PC-9 (cell line): Measurements from ENCODE around the gene RAB3B. TPM values are rescaled to one million over a fixed set of nuclear protein-coding genes. Genes with fewer than 3 reads are reported as not detected.
"Not testable (repeated sequence)": the region's sequence is repeated elsewhere in the genome, so short reads cannot be mapped to it uniquely, and the experiment has no call there.

Source experiments
- BruUV-seq: library from RNA; stranded (reverse); fragments of 400-500 nt; replicated peaks from 2 replicates; lab custom pipeline; 2021; lab: Mats Ljungman, UMichigan
- CTCF ChIA-PET: fragments of 300-600 bp; sonication (Branson Sonifier 250); formaldehyde crosslinking; loops from one replicate; lab custom pipeline; 2022; ENCODE audit warnings: antibody characterized with exemption; lab: Charles Lee
- POLR2A ChIA-PET: fragments of 300-600 bp; sonication (Branson Sonifier 250); formaldehyde crosslinking; loops from one replicate; lab custom pipeline; 2022; ENCODE audit warnings: antibody characterized with exemption; ENCODE audit not compliant: unreplicated experiment; lab: Charles Lee
- DNase-seq, 2 experiments: peaks; one replicate each; pipeline versions ENCODE4 v3.0.0 to v3.0.0-alpha.2; 2015 to 2022; ENCODE audit warnings: mixed read lengths in 1 of 2
- H2AFZ ChIP-seq: fragments of 200-600 bp; sonication (generic); 2 replicates; pipeline ENCODE4 v1.8.1; 2017; ENCODE audit warnings: antibody characterized with exemption
- H3F3A ChIP-seq: fragments of 200-600 bp; sonication (generic); 2 replicates; pipeline ENCODE4 v1.8.1; 2017; ENCODE audit warnings: antibody characterized with exemption, mild to moderate bottlenecking, low read depth; ENCODE audit not compliant: insufficient read depth
- H3K27ac ChIP-seq: fragments of 200-600 bp; sonication (generic); 2 replicates; pipeline ENCODE4 v1.6.1; 2016; ENCODE audit warnings: mixed run types
- H3K27me3 ChIP-seq: fragments of 200-600 bp; sonication (generic); 2 replicates; pipeline ENCODE4 v1.6.1; 2016; ENCODE audit warnings: low read depth, mixed run types; ENCODE audit not compliant: insufficient read depth
- H3K36me3 ChIP-seq: fragments of 200-600 bp; sonication (generic); 2 replicates; pipeline ENCODE4 v1.6.1; 2016; ENCODE audit warnings: low read depth, mixed run types
- H3K4me1 ChIP-seq: fragments of 200-600 bp; sonication (generic); replicated peaks from 2 replicates; pipeline ENCODE4 v1.6.1; 2016; ENCODE audit warnings: mixed run types; ENCODE audit not compliant: insufficient read depth
- H3K4me2 ChIP-seq: fragments of 200-600 bp; sonication (generic); 2 replicates; pipeline ENCODE4 v1.6.1; 2017; ENCODE audit warnings: mixed run types
- H3K4me3 ChIP-seq: fragments of 200-600 bp; sonication (generic); 2 replicates; pipeline ENCODE4 v1.6.1; 2016; ENCODE audit warnings: mixed run types
- H3K79me2 ChIP-seq: fragments of 200-600 bp; sonication (generic); 2 replicates; pipeline ENCODE4 v1.6.1; 2017; ENCODE audit warnings: low read depth, mixed run types
- H3K9me2 ChIP-seq: fragments of 200-600 bp; sonication (generic); 2 replicates; pipeline ENCODE4 v1.8.1; 2017; ENCODE audit warnings: mild to moderate bottlenecking; ENCODE audit not compliant: insufficient read depth
- H3K9me3 ChIP-seq: fragments of 200-600 bp; sonication (generic); 2 replicates; pipeline ENCODE4 v1.8.1; 2016; ENCODE audit warnings: low read depth; ENCODE audit not compliant: insufficient read depth
- H4K20me1 ChIP-seq: fragments of 200-600 bp; sonication (generic); 2 replicates; pipeline ENCODE4 v1.8.1; 2017; ENCODE audit not compliant: insufficient read depth
- EZH2 ChIP-seq: fragments of 200-600 bp; sonication (generic); IDR thresholded peaks from 2 replicates; pipeline ENCODE4 v1.8.0; 2017; ENCODE audit warnings: antibody characterized with exemption, low read depth
- intact Hi-C: fragments of 100-400 bp; cut with micrococcal nuclease; formaldehyde crosslinking; loops from one replicate; pipeline ENCODE4 v1.10.0; 2022; ENCODE audit not compliant: unreplicated experiment
- total RNA-seq: library from RNA; stranded (reverse); gene quantifications from 2 replicates; pipeline ENCODE4 v1.2.3, GENCODE V29; 2021
- TF ChIP-seq, protein P1 (sequence below): fragments of 200-600 bp; sonication (generic); conservative IDR thresholded peaks from 2 replicates; pipeline ENCODE4 v1.6.1; 2017; ENCODE audit warnings: mixed run types, antibody characterized with exemption, mild to moderate bottlenecking, moderate library complexity

The RAB3B gene
- total RNA-seq, 1 experiment from 2014 or later: 2.6 TPM

- Histone ChIP-seq H4K20me1 (no peaks in the 10 kb centered on the region; the same call in 1 of the 2 replicates), H3K9me2 (no peaks in the 10 kb centered on the region), H2AFZ (no peak overlapping the region), H3K27ac (no peak overlapping the region), H3K27me3 (no peaks in the 10 kb centered on the region), H3K36me3 (no peaks in the 10 kb centered on the region; the same call in 1 of the 2 replicates), H3K79me2 (peaks cover 75% of the 10 kb centered on the region), H3K4me2 (peak overlapping the region; percentile 90), H3F3A (peaks cover 13% of the 10 kb centered on the region), H3K4me3 (peak overlapping the region; percentile 98; the same call in 1 of the 2 replicates), H3K9me3 (no peaks in the 10 kb centered on the region), H3K4me1 (peaks cover 31% of the 10 kb centered on the region)
- CTCF ChIA-PET: interaction anchor here (1.3 kb wide), 1 partner anchor 21 kb away, joined by 5 read pairs; no protein-coding TSS in a partner anchor
- BruUV-seq: no TSS peak
- POLR2A ChIA-PET: interaction anchor here (0.6 to 1.1 kb wide), 2 partner anchors 35 to 1183 kb away, joined by 4 to 10 read pairs; no protein-coding TSS in a partner anchor
- TF ChIP-seq EZH2: no peak
- TF ChIP-seq, protein P1, sequence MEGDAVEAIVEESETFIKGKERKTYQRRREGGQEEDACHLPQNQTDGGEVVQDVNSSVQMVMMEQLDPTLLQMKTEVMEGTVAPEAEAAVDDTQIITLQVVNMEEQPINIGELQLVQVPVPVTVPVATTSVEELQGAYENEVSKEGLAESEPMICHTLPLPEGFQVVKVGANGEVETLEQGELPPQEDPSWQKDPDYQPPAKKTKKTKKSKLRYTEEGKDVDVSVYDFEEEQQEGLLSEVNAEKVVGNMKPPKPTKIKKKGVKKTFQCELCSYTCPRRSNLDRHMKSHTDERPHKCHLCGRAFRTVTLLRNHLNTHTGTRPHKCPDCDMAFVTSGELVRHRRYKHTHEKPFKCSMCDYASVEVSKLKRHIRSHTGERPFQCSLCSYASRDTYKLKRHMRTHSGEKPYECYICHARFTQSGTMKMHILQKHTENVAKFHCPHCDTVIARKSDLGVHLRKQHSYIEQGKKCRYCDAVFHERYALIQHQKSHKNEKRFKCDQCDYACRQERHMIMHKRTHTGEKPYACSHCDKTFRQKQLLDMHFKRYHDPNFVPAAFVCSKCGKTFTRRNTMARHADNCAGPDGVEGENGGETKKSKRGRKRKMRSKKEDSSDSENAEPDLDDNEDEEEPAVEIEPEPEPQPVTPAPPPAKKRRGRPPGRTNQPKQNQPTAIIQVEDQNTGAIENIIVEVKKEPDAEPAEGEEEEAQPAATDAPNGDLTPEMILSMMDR: no peak
- DNase-seq: no peak
- intact Hi-C loops: loop anchor here (5.0 kb wide), 1 partner anchor 309 kb away; no protein-coding TSS in a partner anchor
Observed at GRCh38 chr1:51875836-51876235, 114.7 kb downstream of the RAB3B start.

DNA sequence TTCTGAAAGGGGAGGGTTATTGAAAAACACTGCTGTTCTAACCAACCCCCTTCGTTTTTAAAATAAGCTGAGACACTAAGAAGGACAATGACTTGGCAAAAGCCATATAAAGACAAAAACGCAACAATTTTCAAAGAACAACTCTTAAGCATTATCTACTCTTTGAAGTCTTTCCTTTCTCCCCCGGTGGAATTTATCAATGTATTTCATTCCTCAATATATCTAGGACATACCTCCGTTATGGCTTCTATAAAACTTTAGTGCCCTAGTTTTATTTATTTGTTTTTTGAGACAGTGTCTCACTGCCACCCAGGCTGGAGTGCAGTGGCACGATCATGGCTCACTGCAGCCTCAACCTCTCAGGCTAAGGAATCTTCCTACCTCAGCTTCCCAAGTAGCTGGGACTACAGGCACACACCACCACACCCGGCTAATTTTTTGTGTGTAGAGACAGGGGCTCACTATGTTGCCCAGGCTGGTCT is 115.2 kb downstream of the RAB3B start:
- H4K20me1 ChIP-seq: no peaks in the 10 kb centered on the region; the same call in 1 of the 2 replicates
- no peak for DNase-seq
- intact Hi-C loops: loop anchor here (5.0 kb wide), 1 partner anchor 308 kb away; no protein-coding TSS in a partner anchor
- H3F3A ChIP-seq: peaks cover 13% of the 10 kb centered on the region
- no peak for TF ChIP-seq EZH2
- TF ChIP-seq, protein P1: no peak
- peak overlapping the region; percentile 98; the same call in 1 of the 2 replicates for H3K4me3 ChIP-seq
- BruUV-seq: no TSS peak
- peaks cover 80% of the 10 kb centered on the region for H3K79me2 ChIP-seq
- no peaks in the 10 kb centered on the region for H3K9me2 ChIP-seq
- ChIA-PET CTCF (interaction anchor here (1.3 kb wide), 1 partner anchor 22 kb away, joined by 5 read pairs; no protein-coding TSS in a partner anchor), POLR2A (interaction anchor here (0.6 kb wide), 1 partner anchor 9 kb away, joined by 4 read pairs; no protein-coding TSS in a partner anchor)
- H3K27me3 ChIP-seq: no peaks in the 10 kb centered on the region
- H2AFZ ChIP-seq: no peak overlapping the region
- H3K36me3 ChIP-seq: no peaks in the 10 kb centered on the region; the same call in 1 of the 2 replicates
- H3K4me2 ChIP-seq: peak overlapping the region; percentile 90
- H3K27ac ChIP-seq: no peak overlapping the region; the same call in 1 of the 2 replicates
- peaks cover 31% of the 10 kb centered on the region for H3K4me1 ChIP-seq
- H3K9me3 ChIP-seq: no peaks in the 10 kb centered on the region

DNA sequence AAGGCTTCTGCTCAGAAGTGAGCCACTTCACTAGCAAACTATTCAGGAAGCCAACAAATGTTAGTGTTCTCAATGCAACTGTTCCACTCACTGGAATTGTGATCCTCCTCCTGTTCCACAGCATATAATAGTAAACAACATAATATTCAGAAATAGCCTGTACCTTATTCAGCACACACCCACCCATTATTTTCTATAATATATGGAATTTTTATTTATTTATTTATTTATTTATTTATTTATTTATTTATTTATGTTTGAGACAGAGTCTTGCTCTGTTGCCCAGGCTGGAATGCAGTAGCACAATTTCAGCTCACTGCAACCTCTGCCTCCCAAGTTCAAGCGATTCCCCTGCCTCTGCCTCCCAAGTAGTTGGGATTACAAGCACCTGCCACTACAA is 117.2 kb downstream of the RAB3B start:
- POLR2A ChIA-PET, intact Hi-C loops, CTCF ChIA-PET, H3K9me2 ChIP-seq, H3K36me3 ChIP-seq, H3K27ac ChIP-seq, BruUV-seq, H3K9me3 ChIP-seq, H3K4me3 ChIP-seq, H3K27me3 ChIP-seq, H2AFZ ChIP-seq, DNase-seq, H3K4me2 ChIP-seq, H3F3A ChIP-seq: not testable (repeated sequence)
- H4K20me1 ChIP-seq: peaks cover 12% of the 10 kb centered on the region
- H3K79me2 ChIP-seq: peaks cover 98% of the 10 kb centered on the region
- H3K4me1 ChIP-seq: peaks cover 24% of the 10 kb centered on the region
